MCF 10A (cell line): ENCODE results near the gene HNRNPH3. TPM values are rescaled to one million over a fixed set of nuclear protein-coding genes. Genes with fewer than 3 reads are reported as not detected.

Experiments
- BruUV-seq: library from RNA; stranded (reverse); fragments of 400-500 nt; replicated peaks from 2 replicates; lab custom pipeline; 2021; lab: Mats Ljungman, UMichigan
- CTCF ChIA-PET: fragments of 300-600 bp; sonication (Branson Sonifier 250); formaldehyde crosslinking; extraction: SDS; loops from one replicate; lab custom pipeline; 2021; ENCODE audit warnings: antibody characterized with exemption, inconsistent platforms; lab: Yijun Ruan, JAX
- POLR2A ChIA-PET: fragments of 300-600, 350-650 bp; sonication (Branson Sonifier 250); formaldehyde crosslinking; extraction: SDS; loops from one replicate; lab custom pipeline; 2020; ENCODE audit warnings: antibody characterized with exemption, inconsistent platforms; lab: Yijun Ruan, JAX
- DNase-seq: peaks from one replicate; pipeline ENCODE4 v3.0.0-alpha.2; 2018; ENCODE audit not compliant: unreplicated experiment
- H3K27ac Mint-ChIP-seq: one replicate; pipeline ENCODE4 v1.8.0; 2022; ENCODE audit warnings: mild to moderate bottlenecking, low read depth, mixed read lengths; ENCODE audit not compliant: unreplicated experiment
- H3K27me3 Mint-ChIP-seq: one replicate; pipeline ENCODE4 v1.8.0; 2022; ENCODE audit warnings: mixed read lengths; ENCODE audit not compliant: insufficient read depth, unreplicated experiment
- H3K36me3 Mint-ChIP-seq: one replicate; pipeline ENCODE4 v1.8.0; 2022; ENCODE audit warnings: mild to moderate bottlenecking, moderate library complexity, mixed read lengths; ENCODE audit not compliant: insufficient read depth, unreplicated experiment
- H3K4me1 Mint-ChIP-seq: one replicate; pipeline ENCODE4 v1.8.0; 2022; ENCODE audit warnings: mixed read lengths; ENCODE audit not compliant: insufficient read depth, unreplicated experiment
- H3K4me3 Mint-ChIP-seq: one replicate; pipeline ENCODE4 v1.8.0; 2022; ENCODE audit warnings: mild to moderate bottlenecking, moderate library complexity, mixed read lengths; ENCODE audit not compliant: unreplicated experiment
- H3K9me3 Mint-ChIP-seq: one replicate; pipeline ENCODE4 v1.8.0; 2022; ENCODE audit warnings: mixed read lengths; ENCODE audit not compliant: unreplicated experiment
- intact Hi-C: fragments of 100-400 bp; cut with micrococcal nuclease; formaldehyde crosslinking; loops from 2 replicates; pipeline ENCODE4 v1.14.1; 2022
- total RNA-seq: library from RNA; stranded (reverse); gene quantifications from 2 replicates; pipeline ENCODE4 v1.2.3, GENCODE V29; 2022
- TF ChIP-seq, protein P1 (sequence below): fragments of 200-600 bp; IDR thresholded peaks from one replicate; pipeline ENCODE4 v1.8.0; 2022; ENCODE audit warnings: antibody characterized with exemption, mild to moderate bottlenecking; ENCODE audit not compliant: unreplicated experiment

The HNRNPH3 gene
- total RNA-seq, 1 experiment from 2014 or later, result 216 TPM

DNA sequence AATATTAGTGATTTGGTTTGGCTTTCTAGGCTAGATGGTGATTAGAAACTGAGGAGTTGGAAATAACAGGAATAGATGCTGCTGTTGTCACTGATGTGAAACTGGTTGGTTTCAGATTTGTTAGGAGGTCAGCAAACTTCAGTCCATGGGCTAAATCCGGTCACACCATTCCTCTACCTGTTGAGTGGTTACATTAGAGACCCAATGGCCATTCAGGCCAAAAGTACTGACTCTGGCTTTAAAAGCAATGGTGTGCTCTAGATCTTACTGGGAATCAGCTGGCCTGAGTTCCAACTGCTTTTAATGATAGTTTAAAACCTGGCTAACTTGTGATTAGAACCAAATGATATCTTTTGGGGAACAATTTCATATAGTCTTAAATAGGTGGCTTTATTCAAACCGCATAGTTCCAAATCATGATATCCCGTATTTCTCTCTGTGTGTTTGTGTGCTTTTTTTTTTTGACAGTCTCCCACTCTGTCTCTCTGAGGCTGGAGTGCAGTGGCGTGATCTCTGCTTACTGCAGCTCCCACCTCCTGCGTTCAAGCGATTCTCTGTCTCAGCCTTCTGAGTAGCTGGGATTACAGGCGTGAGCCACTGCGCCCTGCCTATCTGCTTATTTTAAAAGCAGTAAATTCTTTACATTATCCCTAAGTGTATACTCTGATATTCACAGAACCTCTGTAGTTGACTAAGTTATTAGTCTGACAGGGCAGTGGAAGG lies 8.7 kb downstream of the HNRNPH3 start:
- Mint-ChIP-seq H3K9me3 (no peaks in the 10 kb centered on the region), H3K4me1 (peaks cover 34% of the 10 kb centered on the region), H3K27me3 (no peaks in the 10 kb centered on the region), H3K36me3 (peaks cover 96% of the 10 kb centered on the region), H3K27ac (no peak overlapping the region), H3K4me3 (no peak overlapping the region)
- CTCF ChIA-PET, result interaction anchor here (0.8 to 2.5 kb wide), 2 partner anchors 8 to 32 kb away, joined by 3 to 18 read pairs; no protein-coding TSS in a partner anchor
- intact Hi-C loops, result no loop called here
- no peak for DNase-seq
- POLR2A ChIA-PET, result interaction anchor here (0.8 to 1.0 kb wide), 2 partner anchors 8 to 9 kb away, joined by 3 to 4 read pairs; partner anchors contain the start of genes HNRNPH3 and PBLD
- BruUV-seq, result no TSS peak
- TF ChIP-seq, protein P1, sequence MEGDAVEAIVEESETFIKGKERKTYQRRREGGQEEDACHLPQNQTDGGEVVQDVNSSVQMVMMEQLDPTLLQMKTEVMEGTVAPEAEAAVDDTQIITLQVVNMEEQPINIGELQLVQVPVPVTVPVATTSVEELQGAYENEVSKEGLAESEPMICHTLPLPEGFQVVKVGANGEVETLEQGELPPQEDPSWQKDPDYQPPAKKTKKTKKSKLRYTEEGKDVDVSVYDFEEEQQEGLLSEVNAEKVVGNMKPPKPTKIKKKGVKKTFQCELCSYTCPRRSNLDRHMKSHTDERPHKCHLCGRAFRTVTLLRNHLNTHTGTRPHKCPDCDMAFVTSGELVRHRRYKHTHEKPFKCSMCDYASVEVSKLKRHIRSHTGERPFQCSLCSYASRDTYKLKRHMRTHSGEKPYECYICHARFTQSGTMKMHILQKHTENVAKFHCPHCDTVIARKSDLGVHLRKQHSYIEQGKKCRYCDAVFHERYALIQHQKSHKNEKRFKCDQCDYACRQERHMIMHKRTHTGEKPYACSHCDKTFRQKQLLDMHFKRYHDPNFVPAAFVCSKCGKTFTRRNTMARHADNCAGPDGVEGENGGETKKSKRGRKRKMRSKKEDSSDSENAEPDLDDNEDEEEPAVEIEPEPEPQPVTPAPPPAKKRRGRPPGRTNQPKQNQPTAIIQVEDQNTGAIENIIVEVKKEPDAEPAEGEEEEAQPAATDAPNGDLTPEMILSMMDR, result no peak

DNA sequence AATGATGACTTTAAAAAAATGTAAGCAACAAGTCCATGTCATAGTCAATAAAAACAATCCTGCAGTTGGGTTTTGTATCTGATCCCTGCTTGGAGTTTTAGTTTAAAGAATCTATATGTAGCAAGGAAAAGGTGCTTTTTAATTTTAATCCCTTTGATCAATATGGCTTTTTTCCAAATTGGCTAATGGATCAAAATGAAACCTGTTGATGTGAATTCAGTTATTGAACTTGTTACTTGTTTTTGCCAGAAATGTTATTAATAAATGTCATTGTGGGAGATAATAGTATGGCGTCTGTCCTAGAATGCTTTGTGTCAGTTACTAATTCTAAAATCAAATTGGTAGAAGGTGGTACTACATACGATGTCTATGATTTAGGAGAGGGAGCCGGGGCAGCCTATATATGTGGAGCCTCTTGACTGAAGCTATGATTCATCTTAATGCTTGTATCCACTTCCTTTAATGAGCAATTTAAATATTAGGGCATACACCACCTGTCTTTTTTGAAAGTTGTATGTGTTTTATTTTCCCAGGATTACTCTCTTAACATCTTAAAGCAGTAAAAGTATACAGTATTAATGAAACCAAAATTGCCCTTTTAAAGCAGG lies 11.1 kb downstream of the HNRNPH3 start:
- no peak for DNase-seq
- peaks cover 12% of the 10 kb centered on the region for H3K4me1 Mint-ChIP-seq
- H3K27ac Mint-ChIP-seq, result no peak overlapping the region
- no peaks in the 10 kb centered on the region for H3K9me3 Mint-ChIP-seq
- POLR2A ChIA-PET, result interaction anchor here (0.7 to 3.8 kb wide), 2 partner anchors 10 to 289 kb away, joined by 3 to 19 read pairs; partner anchors contain the start of genes HNRNPH3 and PBLD
- peaks cover 100% of the 10 kb centered on the region for H3K36me3 Mint-ChIP-seq
- CTCF ChIA-PET, result no interaction called here
- intact Hi-C loops, result no loop called here
- no peaks in the 10 kb centered on the region for H3K27me3 Mint-ChIP-seq
- no TSS peak for BruUV-seq
- TF ChIP-seq, protein P1, result no peak
- H3K4me3 Mint-ChIP-seq, result no peak overlapping the region

DNA sequence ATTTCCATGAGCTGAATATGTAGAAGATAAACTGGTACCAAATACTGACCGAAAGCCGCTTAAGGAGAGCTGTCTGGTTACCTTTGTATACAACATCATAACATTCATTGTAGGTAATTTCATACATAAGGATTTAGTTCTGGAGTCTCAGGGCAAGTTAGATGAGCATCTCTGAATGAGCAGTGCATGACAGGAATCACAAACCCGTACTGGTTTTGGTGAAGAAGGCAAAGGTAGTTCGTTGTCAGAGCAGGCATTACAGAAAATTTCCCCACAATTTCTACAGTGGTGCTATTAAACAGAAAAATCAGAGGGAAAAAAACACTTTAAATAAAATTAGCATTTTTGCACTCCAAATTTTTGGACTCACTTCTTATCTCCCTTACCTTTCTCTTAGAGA lies 13.8 kb downstream of the HNRNPH3 start:
- intact Hi-C loops, result no loop called here
- peaks cover 96% of the 10 kb centered on the region for H3K36me3 Mint-ChIP-seq
- no peaks in the 10 kb centered on the region for H3K4me1 Mint-ChIP-seq
- H3K9me3 Mint-ChIP-seq, result no peaks in the 10 kb centered on the region
- no peak overlapping the region for H3K4me3 Mint-ChIP-seq
- no TSS peak for BruUV-seq
- POLR2A ChIA-PET, result interaction anchor here (0.8 to 3.8 kb wide), 2 partner anchors 13 to 17 kb away, joined by 3 to 19 read pairs; partner anchors contain the start of genes HNRNPH3 and PBLD
- CTCF ChIA-PET, result interaction anchor here (0.6 kb wide), 1 partner anchor 26 kb away, joined by 3 read pairs; no protein-coding TSS in a partner anchor
- H3K27me3 Mint-ChIP-seq, result no peaks in the 10 kb centered on the region
- no peak for DNase-seq
- H3K27ac Mint-ChIP-seq, result no peak overlapping the region
- TF ChIP-seq, protein P1, result no peak

DNA sequence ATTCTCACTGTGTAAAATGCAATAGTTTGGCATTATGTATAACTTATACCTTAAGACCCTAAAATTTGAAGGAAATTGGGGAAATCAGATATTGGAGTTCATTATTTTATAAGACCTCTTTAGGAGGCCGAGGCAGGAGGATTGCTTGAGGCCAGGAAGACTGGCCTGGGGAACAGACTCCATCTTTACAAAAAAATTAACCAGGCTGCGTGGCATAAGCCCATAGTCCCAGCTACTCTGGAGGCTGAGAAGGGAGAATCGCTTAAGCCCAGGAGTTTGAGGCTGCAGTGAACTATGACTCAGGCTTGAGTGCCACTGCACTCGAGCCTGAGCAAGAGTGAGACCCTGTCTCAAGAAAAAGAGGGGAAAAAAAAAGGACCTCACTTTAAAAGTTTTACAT lies 14.9 kb downstream of the HNRNPH3 start:
- H3K36me3 Mint-ChIP-seq, result peaks cover 94% of the 10 kb centered on the region
- CTCF ChIA-PET, result interaction anchor here (0.6 to 2.3 kb wide), 5 partner anchors 9 to 42 kb away, joined by 3 to 23 read pairs (median 8); no protein-coding TSS in a partner anchor
- DNase-seq, result no peak
- H3K27ac Mint-ChIP-seq, result no peak overlapping the region
- BruUV-seq, result no TSS peak
- TF ChIP-seq, protein P1, result no peak
- intact Hi-C loops, result no loop called here
- POLR2A ChIA-PET, result interaction anchor here (1.1 to 1.7 kb wide), 2 partner anchors 13 to 16 kb away, joined by 5 to 9 read pairs; partner anchors contain the start of gene PBLD
- no peaks in the 10 kb centered on the region for H3K4me1 Mint-ChIP-seq
- no peak overlapping the region for H3K4me3 Mint-ChIP-seq
- no peaks in the 10 kb centered on the region for H3K27me3 Mint-ChIP-seq
- no peaks in the 10 kb centered on the region for H3K9me3 Mint-ChIP-seq
